22Rv1 (cell line): ENCODE results near the gene DCDC1.

Experiments
- H3K27ac ChIP-seq: fragments of 450-650 bp; 2 replicates; pipeline ENCODE4 v1.5.1; 2017
- ZFX ChIP-seq: fragments of 450-650 bp; IDR thresholded peaks from 2 replicates; pipeline ENCODE4 v1.6.1; 2017; ENCODE audit warnings: antibody characterized with exemption, borderline replicate concordance
- TF ChIP-seq, protein P1 (sequence below): fragments of 450-650 bp; IDR thresholded peaks from 2 replicates; pipeline ENCODE4 v1.5.1; 2017; ENCODE audit warnings: mild to moderate bottlenecking

DCDC1 gene

DNA sequence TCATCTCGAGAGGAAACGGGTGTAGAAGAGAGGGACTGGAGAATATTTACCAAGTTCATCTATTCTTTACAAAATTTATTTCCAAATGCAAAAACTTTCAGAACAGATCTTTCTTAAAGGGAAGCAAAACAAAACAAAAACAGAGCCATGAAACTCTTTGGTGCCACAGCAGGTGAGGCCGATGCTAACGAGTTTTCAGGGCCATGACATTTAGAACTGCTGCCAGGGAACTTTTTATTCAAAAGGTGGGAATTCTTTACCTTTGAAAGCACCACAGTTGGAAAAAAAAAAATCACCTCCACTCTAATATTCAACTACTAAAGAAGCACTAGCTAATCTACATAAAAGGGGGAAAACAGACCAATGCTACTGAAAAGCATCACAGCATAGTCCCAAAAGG is 230.1 kb downstream of the DCDC1 start:
- no peak for TF ChIP-seq ZFX
- TF ChIP-seq, protein P1, sequence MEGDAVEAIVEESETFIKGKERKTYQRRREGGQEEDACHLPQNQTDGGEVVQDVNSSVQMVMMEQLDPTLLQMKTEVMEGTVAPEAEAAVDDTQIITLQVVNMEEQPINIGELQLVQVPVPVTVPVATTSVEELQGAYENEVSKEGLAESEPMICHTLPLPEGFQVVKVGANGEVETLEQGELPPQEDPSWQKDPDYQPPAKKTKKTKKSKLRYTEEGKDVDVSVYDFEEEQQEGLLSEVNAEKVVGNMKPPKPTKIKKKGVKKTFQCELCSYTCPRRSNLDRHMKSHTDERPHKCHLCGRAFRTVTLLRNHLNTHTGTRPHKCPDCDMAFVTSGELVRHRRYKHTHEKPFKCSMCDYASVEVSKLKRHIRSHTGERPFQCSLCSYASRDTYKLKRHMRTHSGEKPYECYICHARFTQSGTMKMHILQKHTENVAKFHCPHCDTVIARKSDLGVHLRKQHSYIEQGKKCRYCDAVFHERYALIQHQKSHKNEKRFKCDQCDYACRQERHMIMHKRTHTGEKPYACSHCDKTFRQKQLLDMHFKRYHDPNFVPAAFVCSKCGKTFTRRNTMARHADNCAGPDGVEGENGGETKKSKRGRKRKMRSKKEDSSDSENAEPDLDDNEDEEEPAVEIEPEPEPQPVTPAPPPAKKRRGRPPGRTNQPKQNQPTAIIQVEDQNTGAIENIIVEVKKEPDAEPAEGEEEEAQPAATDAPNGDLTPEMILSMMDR: no peak
- no peak overlapping the region for H3K27ac ChIP-seq

DNA sequence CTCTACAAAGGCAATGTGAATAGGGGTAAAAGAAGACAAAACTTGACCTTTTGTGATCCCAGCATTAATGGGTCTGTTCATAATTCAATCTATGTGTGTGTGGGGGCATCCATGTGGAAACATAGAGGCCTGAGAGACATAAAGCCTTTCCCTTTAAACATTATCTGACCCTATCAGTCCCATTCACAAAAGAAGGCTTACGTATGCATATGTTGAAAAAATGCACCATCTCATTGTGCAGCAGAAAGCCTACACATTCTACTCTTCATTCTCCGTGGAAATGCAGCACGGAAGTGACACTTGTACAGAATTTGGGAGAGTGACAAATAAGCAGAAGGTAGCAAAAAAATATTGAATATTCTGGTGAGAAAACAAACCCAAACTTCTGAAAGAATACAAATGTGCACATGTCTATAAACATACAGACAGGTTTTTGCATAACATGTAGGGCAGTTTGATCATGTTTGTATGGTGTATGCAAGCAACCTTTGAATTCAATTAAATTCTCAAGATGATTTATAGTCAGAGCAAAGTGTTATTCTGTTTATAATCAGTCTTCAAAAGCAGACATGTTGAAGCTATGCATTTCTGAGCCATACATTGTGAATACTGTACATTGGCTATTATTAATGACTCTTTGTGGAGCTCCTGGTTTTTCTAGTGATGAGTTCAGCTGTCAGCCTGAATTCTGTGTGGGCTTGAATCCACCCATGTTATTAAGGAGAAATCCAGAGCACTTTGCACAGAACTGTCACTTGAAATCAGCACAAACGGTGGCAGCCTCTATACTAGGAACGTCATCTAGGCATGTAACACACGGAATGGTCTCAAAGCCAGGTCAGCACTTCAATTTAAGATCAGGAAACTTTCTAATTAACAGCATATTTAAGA is 236.8 kb downstream of the DCDC1 start:
- H3K27ac ChIP-seq: no peak overlapping the region
- TF ChIP-seq ZFX: no peak
- TF ChIP-seq, protein P1: no peak

DNA sequence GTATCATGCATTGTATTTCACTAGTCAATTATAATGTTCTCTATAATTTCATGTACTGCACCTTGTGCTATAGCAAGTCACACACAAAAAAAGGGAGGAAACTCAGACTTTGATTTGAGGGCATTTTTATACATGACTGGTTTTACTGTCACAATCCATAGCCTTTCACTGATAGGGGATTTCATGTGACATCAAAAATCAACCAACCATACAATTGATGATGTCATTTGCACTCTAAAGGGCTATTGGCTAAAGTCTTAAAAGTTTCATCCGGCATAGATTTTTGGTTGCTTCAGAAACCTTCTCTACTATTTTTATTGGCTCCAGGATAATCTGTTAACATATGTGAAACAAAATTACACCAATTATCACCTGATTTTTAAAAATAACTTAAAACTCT is 237.8 kb downstream of the DCDC1 start:
- no peak overlapping the region for H3K27ac ChIP-seq
- TF ChIP-seq ZFX: no peak
- TF ChIP-seq, protein P1: no peak

DNA sequence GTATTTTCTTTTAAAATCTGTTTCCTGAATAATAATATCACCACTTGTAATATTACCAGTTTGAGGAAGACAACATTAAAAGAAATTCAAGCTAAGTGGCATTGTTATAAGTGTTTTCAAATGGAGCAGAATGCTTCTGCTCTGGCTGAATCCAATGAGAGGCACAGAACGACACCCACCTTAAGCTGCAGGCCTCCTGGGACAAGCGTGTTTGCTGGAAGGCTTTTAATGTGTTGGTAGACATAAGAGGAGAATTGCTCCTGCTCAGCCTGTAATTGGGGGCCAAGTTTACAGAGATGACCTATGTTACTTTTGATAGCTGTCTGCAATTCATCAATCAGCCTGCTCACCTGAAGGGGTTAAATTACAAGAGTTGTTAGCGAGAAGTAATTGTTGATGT is 242.2 kb downstream of the DCDC1 start:
- TF ChIP-seq, protein P1: no peak
- TF ChIP-seq ZFX: no peak
- H3K27ac ChIP-seq: no peak overlapping the region

DNA sequence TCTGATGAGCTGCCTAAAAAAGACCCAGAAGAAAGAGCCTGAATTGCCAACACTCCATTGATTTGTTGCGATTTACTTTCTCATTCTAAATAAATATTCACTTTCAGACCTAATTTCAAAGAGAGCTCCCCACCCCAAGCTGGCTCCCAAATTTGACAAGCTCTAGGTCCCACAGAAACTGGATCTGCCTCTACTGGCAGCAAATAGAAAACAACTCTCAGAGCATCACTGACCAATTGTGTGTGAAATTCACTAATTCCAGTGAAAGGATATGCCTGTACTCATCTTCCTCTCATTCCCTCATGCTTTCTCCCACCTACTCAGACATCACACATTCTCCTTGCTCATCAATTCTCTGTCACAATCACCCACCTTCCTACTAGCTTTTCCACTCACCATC is 249.1 kb downstream of the DCDC1 start:
- no peak overlapping the region for H3K27ac ChIP-seq
- no peak for TF ChIP-seq ZFX
- TF ChIP-seq, protein P1: no peak

DNA sequence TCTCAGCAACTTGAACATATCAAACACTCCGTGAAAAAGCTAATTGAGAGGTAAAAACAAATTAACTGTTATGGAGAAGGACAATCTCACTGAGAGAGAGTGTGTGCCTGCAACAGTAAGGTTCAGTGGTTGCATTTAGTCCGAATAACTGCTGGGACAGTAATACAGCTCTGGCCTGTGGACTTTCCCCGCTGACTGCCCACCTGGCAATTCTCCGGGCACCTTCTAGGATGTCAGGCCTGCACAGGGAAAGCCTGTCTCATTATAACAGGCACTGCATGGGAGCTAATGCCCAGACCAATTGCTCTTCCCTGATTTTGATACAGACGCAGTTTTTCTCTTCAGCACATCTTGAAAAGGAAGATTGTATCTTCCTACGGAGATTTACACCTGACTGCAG is 251.0 kb downstream of the DCDC1 start:
- TF ChIP-seq, protein P1: no peak
- no peak for TF ChIP-seq ZFX

DNA sequence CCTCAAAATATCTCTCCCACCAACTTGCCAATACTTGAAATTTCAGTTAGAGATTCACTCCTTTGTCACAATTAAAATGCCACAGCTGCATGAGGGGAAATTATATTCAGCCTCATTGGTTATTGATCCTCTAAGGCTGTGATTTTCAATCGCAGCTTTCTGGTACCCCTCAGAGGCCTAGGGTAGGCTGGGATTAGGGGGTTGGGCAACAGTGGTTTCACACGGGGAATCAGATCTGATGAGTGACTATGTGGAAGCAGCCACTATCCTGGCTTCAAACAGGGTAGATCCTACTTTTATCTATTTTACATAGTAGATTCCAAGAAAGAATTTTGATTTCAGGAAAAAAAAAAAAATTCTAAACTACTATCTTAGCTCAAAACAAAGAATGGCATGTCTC is 252.5 kb downstream of the DCDC1 start:
- H3K27ac ChIP-seq: no peak overlapping the region
- TF ChIP-seq, protein P1: no peak
- no peak for TF ChIP-seq ZFX

More for the DNA sequence above, 251.0 kb downstream of the DCDC1 start:
- no peak overlapping the region for H3K27ac ChIP-seq
